HCT116 (cell line): Measurements from ENCODE around the gene VTN. TPM values are rescaled to one million over a fixed set of nuclear protein-coding genes. Genes with fewer than 3 reads are reported as not detected.

Experiments used
- ATAC-seq: fragments of 200-7000 bp; cut with Tn5 transposase; 2 replicates; pipeline ENCODE4 v1.9.1; 2020; ENCODE audit warnings: mild to moderate bottlenecking, moderate library complexity
- BruUV-seq: library from RNA; stranded (reverse); fragments of 400-500 nt; replicated peaks from 2 replicates; lab custom pipeline; 2021; lab: Mats Ljungman, UMichigan
- CTCF ChIA-PET: fragments of 300-600 bp; sonication (Branson Sonifier 250); formaldehyde crosslinking; loops from one replicate; lab custom pipeline; 2021; ENCODE audit warnings: antibody characterized with exemption; lab: Charles Lee
- POLR2A ChIA-PET: fragments of 300-600, 350-600 bp; sonication (Branson Sonifier 250); formaldehyde crosslinking; loops from one replicate; lab custom pipeline; 2021; ENCODE audit warnings: antibody characterized with exemption; lab: Charles Lee
- RAD21 ChIA-PET, 2 experiments: fragments of 300-600 bp; sonication (Branson Sonifier 250); formaldehyde crosslinking; loops; one replicate each; lab custom pipeline; 2023; ENCODE audit warnings: low total read pairs in 2 of 2; ENCODE audit not compliant: uncharacterized antibody in 2 of 2, unreplicated experiment in 2 of 2, low non-redundant PET in 1 of 2; lab: Charles Lee
- DNase-seq: peaks from one replicate; pipeline ENCODE4 v3.0.0-alpha.2; 2010; ENCODE audit warnings: low read depth, low spot score
- H2AFZ ChIP-seq: fragments of 200-600 bp; shearing (Covaris generic), sonication (generic); 2 replicates; pipeline ENCODE4 v1.6.1; 2017; ENCODE audit warnings: low read depth, mixed run types, mixed read lengths, antibody characterized with exemption, low read length; ENCODE audit not compliant: poor library complexity, severe bottlenecking
- H3K27ac ChIP-seq: 2 replicates; pipeline ENCODE4 v1.5.1; 2012; ENCODE audit warnings: low read depth, low read length
- H3K27me3 ChIP-seq: fragments of 200-600 bp; sonication (generic); 2 replicates; pipeline ENCODE4 v1.6.1; 2016; ENCODE audit warnings: mixed run types, low read length, mixed read lengths; ENCODE audit not compliant: insufficient read depth
- H3K36me3 ChIP-seq, 2 experiments: fragments of 200-500 bp in 1 of 2; fragments of 200-600 bp in 1 of 2; sonication (Bioruptor generic) in 1 of 2; sonication (generic) in 1 of 2; 2 replicates each; pipeline versions ENCODE4 v1.5.1 to v1.6.1; 2014 to 2016; ENCODE audit warnings: low read length in 2 of 2, inconsistent platforms in 1 of 2, mixed read lengths in 1 of 2, mixed run types in 1 of 2; ENCODE audit not compliant: insufficient read depth in 2 of 2, control insufficient read depth in 1 of 2
- H3K4me1 ChIP-seq, 2 experiments: fragments of 200-600 bp in 1 of 2; sonication (generic) in 1 of 2; 2 replicates each; pipeline versions ENCODE4 v1.5.1 to v1.6.1; 2012 to 2017; ENCODE audit warnings: low read length in 2 of 2, inconsistent platforms in 1 of 2, mild to moderate bottlenecking in 1 of 2, mixed read lengths in 1 of 2, mixed run types in 1 of 2, moderate library complexity in 1 of 2; ENCODE audit not compliant: insufficient read depth in 2 of 2, control insufficient read depth in 1 of 2
- H3K4me2 ChIP-seq: fragments of 200-600 bp; sonication (generic); 2 replicates; pipeline ENCODE4 v1.6.1; 2017; ENCODE audit warnings: mixed run types, low read length, mixed read lengths
- H3K4me3 ChIP-seq, 2 experiments: fragments of 200-600 bp in 1 of 2; sonication (generic) in 1 of 2; replicated peaks in 1 of 2; 2 replicates each; pipeline ENCODE4 v1.5.1; 2011 to 2016; ENCODE audit warnings: low read length in 2 of 2, control low read depth in 1 of 2, low read depth in 1 of 2, mild to moderate bottlenecking in 1 of 2, mixed read lengths in 1 of 2, mixed run types in 1 of 2
- H3K79me2 ChIP-seq: fragments of 200-600 bp; sonication (generic); 2 replicates; pipeline ENCODE4 v1.6.1; 2017; ENCODE audit warnings: mild to moderate bottlenecking, mixed run types, low read length, moderate library complexity, mixed read lengths; ENCODE audit not compliant: insufficient read depth
- H3K9ac ChIP-seq: fragments of 200-600 bp; sonication (generic); 2 replicates; pipeline ENCODE4 v1.6.1; 2016; ENCODE audit warnings: low read length, mixed read lengths
- H3K9me2 ChIP-seq: fragments of 200-600 bp; sonication (generic), shearing (Covaris generic); 2 replicates; pipeline ENCODE4 v1.6.1; 2017; ENCODE audit warnings: mixed run types, mild to moderate bottlenecking, moderate library complexity; ENCODE audit not compliant: insufficient read depth
- H3K9me3 ChIP-seq, 2 experiments: fragments of 200-500 bp in 1 of 2; fragments of 200-600 bp in 1 of 2; sonication (Bioruptor generic) in 1 of 2; sonication (generic) in 1 of 2; 2 replicates each; pipeline ENCODE4 v1.6.1; 2014 to 2017; ENCODE audit warnings: low read length in 2 of 2, mixed read lengths in 2 of 2, inconsistent platforms in 1 of 2, low read depth in 1 of 2, mild to moderate bottlenecking in 1 of 2, mixed run types in 1 of 2, moderate library complexity in 1 of 2; ENCODE audit not compliant: control insufficient read depth in 1 of 2, insufficient read depth in 1 of 2
- H4K20me1 ChIP-seq: fragments of 200-600 bp; sonication (generic), shearing (Covaris generic); 2 replicates; pipeline ENCODE4 v1.6.1; 2017; ENCODE audit warnings: mixed run types, mild to moderate bottlenecking, moderate library complexity; ENCODE audit not compliant: insufficient read depth
- CBX3 ChIP-seq: IDR thresholded peaks from 2 replicates; pipeline ENCODE4 v1.6.1; 2012; ENCODE audit warnings: low read depth
- EGR1 ChIP-seq: IDR thresholded peaks from 2 replicates; pipeline ENCODE4 v1.6.1; 2012; ENCODE audit warnings: low read depth
- ELF1 ChIP-seq: IDR thresholded peaks from 2 replicates; pipeline ENCODE4 v1.6.1; 2012; ENCODE audit warnings: low read depth, borderline replicate concordance
- EZH2 ChIP-seq: fragments of 200-600 bp; sonication (generic); IDR thresholded peaks from 2 replicates; pipeline ENCODE4 v1.6.1; 2017; ENCODE audit warnings: antibody characterized with exemption, mixed run types
- JUND ChIP-seq: IDR thresholded peaks from 2 replicates; pipeline ENCODE4 v1.6.1; 2012
- POLR2AphosphoS5 ChIP-seq: IDR thresholded peaks from 2 replicates; pipeline ENCODE4 v1.6.1; 2011; ENCODE audit warnings: mild to moderate bottlenecking, low read depth, low read length, moderate library complexity
- RAD21 ChIP-seq: IDR thresholded peaks from 2 replicates; pipeline ENCODE4 v1.6.1; 2012; ENCODE audit warnings: low read depth, mild to moderate bottlenecking
- SRF ChIP-seq: IDR thresholded peaks from 2 replicates; pipeline ENCODE4 v1.6.1; 2012; ENCODE audit warnings: low read depth
- TCF7L2 ChIP-seq: IDR thresholded peaks from 2 replicates; pipeline ENCODE4 v1.7.0; 2011; ENCODE audit warnings: borderline replicate concordance, inconsistent platforms; ENCODE audit not compliant: insufficient read depth, insufficient read length; ENCODE audit errors: extremely low read depth
- ZFX ChIP-seq: fragments of 450-650 bp; IDR thresholded peaks from 2 replicates; pipeline ENCODE4 v1.6.1; 2017
- ZNF274 ChIP-seq: fragments of 200-500 bp; sonication (Bioruptor generic); IDR thresholded peaks from 2 replicates; pipeline ENCODE4 v1.6.1; 2014; ENCODE audit warnings: mild to moderate bottlenecking, low read depth, low read length, inconsistent platforms
- intact Hi-C: fragments of 100-400 bp; cut with micrococcal nuclease; formaldehyde crosslinking; loops from 2 replicates; pipeline ENCODE4 v1.10.0; 2022
- total RNA-seq: library from RNA; stranded (reverse); gene quantifications from one replicate; pipeline ENCODE4 v1.2.1, GENCODE V29; 2021; ENCODE audit not compliant: unreplicated experiment
- TF ChIP-seq, protein P1 (sequence below), 3 experiments: fragments of 200-600 bp in 1 of 3; sonication (generic) in 1 of 3; IDR thresholded peaks in 2 of 3; conservative IDR thresholded peaks in 1 of 3; 2 replicates each; pipeline ENCODE4 v1.5.1; 2012 to 2017; ENCODE audit warnings: low read depth in 2 of 3, low read length in 2 of 3, antibody characterized with exemption in 1 of 3, borderline replicate concordance in 1 of 3, control low read depth in 1 of 3, mild to moderate bottlenecking in 1 of 3, mixed read lengths in 1 of 3, mixed run types in 1 of 3, moderate library complexity in 1 of 3; ENCODE audit not compliant: insufficient read depth in 1 of 3
- TF ChIP-seq, protein P2 (sequence below): IDR thresholded peaks from 2 replicates; pipeline ENCODE4 v1.6.1; 2012; ENCODE audit warnings: low read depth
- TF ChIP-seq, protein P3 (sequence below): IDR thresholded peaks from 2 replicates; pipeline ENCODE4 v1.6.1; 2012
- TF ChIP-seq, protein P4 (sequence below): IDR thresholded peaks from 2 replicates; pipeline ENCODE4 v1.6.1; 2011; ENCODE audit warnings: mild to moderate bottlenecking, low read length, moderate library complexity; ENCODE audit not compliant: insufficient replicate concordance; ENCODE audit errors: extremely low read depth

The VTN gene
- total RNA-seq, 1 experiment from 2014 or later = 1.5 TPM

DNA sequence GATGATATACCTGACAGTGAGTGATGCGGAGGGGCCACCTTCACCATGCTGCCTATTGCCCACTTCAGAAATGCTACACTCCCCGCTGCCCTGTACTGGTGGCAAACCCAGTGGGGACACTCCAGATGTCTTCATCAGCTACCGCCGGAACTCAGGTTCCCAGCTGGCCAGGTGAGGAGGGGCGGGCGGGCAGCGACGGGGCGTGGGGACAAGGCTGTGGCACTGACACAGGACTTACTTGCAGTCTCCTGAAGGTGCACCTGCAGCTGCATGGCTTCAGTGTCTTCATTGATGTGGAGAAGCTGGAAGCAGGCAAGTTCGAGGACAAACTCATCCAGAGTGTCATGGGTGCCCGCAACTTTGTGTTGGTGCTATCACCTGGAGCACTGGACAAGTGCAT lies 18.0 kb upstream of the VTN start:
- no peaks in the 10 kb centered on the region for H3K36me3 ChIP-seq
- BruUV-seq = no TSS peak
- intact Hi-C loops = no loop called here
- H3K9me2 ChIP-seq = no peaks in the 10 kb centered on the region
- H3K4me1 ChIP-seq = no peaks in the 10 kb centered on the region
- no peak overlapping the region for H3K9ac ChIP-seq
- H2AFZ ChIP-seq = no peak overlapping the region
- CTCF ChIA-PET = no interaction called here
- H3K27me3 ChIP-seq = no peaks in the 10 kb centered on the region
- H3K79me2 ChIP-seq = no peaks in the 10 kb centered on the region
- TF ChIP-seq SRF (no peak), EZH2 (no peak), POLR2AphosphoS5 (no peak), CBX3 (no peak), JUND (no peak), RAD21 (no peak), ELF1 (no peak), ZFX (no peak), TCF7L2 (no peak), EGR1 (no peak), ZNF274 (no peak)
- TF ChIP-seq, protein P1, sequence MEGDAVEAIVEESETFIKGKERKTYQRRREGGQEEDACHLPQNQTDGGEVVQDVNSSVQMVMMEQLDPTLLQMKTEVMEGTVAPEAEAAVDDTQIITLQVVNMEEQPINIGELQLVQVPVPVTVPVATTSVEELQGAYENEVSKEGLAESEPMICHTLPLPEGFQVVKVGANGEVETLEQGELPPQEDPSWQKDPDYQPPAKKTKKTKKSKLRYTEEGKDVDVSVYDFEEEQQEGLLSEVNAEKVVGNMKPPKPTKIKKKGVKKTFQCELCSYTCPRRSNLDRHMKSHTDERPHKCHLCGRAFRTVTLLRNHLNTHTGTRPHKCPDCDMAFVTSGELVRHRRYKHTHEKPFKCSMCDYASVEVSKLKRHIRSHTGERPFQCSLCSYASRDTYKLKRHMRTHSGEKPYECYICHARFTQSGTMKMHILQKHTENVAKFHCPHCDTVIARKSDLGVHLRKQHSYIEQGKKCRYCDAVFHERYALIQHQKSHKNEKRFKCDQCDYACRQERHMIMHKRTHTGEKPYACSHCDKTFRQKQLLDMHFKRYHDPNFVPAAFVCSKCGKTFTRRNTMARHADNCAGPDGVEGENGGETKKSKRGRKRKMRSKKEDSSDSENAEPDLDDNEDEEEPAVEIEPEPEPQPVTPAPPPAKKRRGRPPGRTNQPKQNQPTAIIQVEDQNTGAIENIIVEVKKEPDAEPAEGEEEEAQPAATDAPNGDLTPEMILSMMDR (IDR thresholded peaks at IDR 0.05 in 2 of 3, conservative IDR thresholded peaks at IDR 0.05 in 1 of 3; ENCODE audit: borderline replicate concordance in 1 of 3, insufficient read depth in 1 of 3, low read depth in 2 of 3, low read length in 2 of 3) = no peak
- TF ChIP-seq, protein P2, sequence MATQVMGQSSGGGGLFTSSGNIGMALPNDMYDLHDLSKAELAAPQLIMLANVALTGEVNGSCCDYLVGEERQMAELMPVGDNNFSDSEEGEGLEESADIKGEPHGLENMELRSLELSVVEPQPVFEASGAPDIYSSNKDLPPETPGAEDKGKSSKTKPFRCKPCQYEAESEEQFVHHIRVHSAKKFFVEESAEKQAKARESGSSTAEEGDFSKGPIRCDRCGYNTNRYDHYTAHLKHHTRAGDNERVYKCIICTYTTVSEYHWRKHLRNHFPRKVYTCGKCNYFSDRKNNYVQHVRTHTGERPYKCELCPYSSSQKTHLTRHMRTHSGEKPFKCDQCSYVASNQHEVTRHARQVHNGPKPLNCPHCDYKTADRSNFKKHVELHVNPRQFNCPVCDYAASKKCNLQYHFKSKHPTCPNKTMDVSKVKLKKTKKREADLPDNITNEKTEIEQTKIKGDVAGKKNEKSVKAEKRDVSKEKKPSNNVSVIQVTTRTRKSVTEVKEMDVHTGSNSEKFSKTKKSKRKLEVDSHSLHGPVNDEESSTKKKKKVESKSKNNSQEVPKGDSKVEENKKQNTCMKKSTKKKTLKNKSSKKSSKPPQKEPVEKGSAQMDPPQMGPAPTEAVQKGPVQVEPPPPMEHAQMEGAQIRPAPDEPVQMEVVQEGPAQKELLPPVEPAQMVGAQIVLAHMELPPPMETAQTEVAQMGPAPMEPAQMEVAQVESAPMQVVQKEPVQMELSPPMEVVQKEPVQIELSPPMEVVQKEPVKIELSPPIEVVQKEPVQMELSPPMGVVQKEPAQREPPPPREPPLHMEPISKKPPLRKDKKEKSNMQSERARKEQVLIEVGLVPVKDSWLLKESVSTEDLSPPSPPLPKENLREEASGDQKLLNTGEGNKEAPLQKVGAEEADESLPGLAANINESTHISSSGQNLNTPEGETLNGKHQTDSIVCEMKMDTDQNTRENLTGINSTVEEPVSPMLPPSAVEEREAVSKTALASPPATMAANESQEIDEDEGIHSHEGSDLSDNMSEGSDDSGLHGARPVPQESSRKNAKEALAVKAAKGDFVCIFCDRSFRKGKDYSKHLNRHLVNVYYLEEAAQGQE = no peak
- TF ChIP-seq, protein P3, sequence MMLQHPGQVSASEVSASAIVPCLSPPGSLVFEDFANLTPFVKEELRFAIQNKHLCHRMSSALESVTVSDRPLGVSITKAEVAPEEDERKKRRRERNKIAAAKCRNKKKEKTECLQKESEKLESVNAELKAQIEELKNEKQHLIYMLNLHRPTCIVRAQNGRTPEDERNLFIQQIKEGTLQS = no peak
- TF ChIP-seq, protein P4, sequence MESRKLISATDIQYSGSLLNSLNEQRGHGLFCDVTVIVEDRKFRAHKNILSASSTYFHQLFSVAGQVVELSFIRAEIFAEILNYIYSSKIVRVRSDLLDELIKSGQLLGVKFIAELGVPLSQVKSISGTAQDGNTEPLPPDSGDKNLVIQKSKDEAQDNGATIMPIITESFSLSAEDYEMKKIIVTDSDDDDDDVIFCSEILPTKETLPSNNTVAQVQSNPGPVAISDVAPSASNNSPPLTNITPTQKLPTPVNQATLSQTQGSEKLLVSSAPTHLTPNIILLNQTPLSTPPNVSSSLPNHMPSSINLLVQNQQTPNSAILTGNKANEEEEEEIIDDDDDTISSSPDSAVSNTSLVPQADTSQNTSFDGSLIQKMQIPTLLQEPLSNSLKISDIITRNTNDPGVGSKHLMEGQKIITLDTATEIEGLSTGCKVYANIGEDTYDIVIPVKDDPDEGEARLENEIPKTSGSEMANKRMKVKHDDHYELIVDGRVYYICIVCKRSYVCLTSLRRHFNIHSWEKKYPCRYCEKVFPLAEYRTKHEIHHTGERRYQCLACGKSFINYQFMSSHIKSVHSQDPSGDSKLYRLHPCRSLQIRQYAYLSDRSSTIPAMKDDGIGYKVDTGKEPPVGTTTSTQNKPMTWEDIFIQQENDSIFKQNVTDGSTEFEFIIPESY = no peak
- no peaks in the 10 kb centered on the region for H3K9me3 ChIP-seq
- no peaks in the 10 kb centered on the region for H4K20me1 ChIP-seq
- RAD21 ChIA-PET = no interaction called here
- H3K4me3 ChIP-seq = no peak overlapping the region
- DNase-seq = no peak
- POLR2A ChIA-PET = no interaction called here
- no peak for ATAC-seq
- H3K27ac ChIP-seq = no peak overlapping the region
- no peak overlapping the region for H3K4me2 ChIP-seq
